Fibroblast of villous mesenchyme (primary cell): ENCODE measurements around the gene TRIM26. TPM values are rescaled to one million over a fixed set of nuclear protein-coding genes. Genes with fewer than 3 reads are reported as not detected.
"Not testable (repeated sequence)": the region's sequence is repeated elsewhere in the genome, so short reads cannot be mapped to it uniquely, and the experiment has no call there.

Experiments used
- DNase-seq: peaks from one replicate; pipeline ENCODE4 v3.0.0-alpha.2; 2010; ENCODE audit warnings: low read depth
- H3K4me3 ChIP-seq: 2 replicates; pipeline ENCODE4 v1.5.1; 2011; ENCODE audit warnings: low read depth, mild to moderate bottlenecking, low read length
- total RNA-seq: library from RNA; depleted of rRNA; stranded (reverse); fragments of >200 nt; gene quantifications from 2 replicates; pipeline ENCODE4 v1.2.3, GENCODE V29; 2012
- TF ChIP-seq, protein P1 (sequence below): IDR thresholded peaks from 2 replicates; pipeline ENCODE4 v1.5.1; 2012; ENCODE audit warnings: low read depth, mild to moderate bottlenecking, low read length; ENCODE audit not compliant: insufficient read depth

TRIM26 gene
- total RNA-seq, 1 donor, result 21.2 TPM

- no peak for DNase-seq
- TF ChIP-seq, protein P1, sequence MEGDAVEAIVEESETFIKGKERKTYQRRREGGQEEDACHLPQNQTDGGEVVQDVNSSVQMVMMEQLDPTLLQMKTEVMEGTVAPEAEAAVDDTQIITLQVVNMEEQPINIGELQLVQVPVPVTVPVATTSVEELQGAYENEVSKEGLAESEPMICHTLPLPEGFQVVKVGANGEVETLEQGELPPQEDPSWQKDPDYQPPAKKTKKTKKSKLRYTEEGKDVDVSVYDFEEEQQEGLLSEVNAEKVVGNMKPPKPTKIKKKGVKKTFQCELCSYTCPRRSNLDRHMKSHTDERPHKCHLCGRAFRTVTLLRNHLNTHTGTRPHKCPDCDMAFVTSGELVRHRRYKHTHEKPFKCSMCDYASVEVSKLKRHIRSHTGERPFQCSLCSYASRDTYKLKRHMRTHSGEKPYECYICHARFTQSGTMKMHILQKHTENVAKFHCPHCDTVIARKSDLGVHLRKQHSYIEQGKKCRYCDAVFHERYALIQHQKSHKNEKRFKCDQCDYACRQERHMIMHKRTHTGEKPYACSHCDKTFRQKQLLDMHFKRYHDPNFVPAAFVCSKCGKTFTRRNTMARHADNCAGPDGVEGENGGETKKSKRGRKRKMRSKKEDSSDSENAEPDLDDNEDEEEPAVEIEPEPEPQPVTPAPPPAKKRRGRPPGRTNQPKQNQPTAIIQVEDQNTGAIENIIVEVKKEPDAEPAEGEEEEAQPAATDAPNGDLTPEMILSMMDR, result no peak
- no peak overlapping the region for H3K4me3 ChIP-seq
Observed at GRCh38 chr6:30149858-30150550, 63.2 kb downstream of the TRIM26 start.

- no peak overlapping the region for H3K4me3 ChIP-seq
- TF ChIP-seq, protein P1, result no peak
- DNase-seq, result no peak
Observed at GRCh38 chr6:30149234-30149633, 64.0 kb downstream of the TRIM26 start.

DNA sequence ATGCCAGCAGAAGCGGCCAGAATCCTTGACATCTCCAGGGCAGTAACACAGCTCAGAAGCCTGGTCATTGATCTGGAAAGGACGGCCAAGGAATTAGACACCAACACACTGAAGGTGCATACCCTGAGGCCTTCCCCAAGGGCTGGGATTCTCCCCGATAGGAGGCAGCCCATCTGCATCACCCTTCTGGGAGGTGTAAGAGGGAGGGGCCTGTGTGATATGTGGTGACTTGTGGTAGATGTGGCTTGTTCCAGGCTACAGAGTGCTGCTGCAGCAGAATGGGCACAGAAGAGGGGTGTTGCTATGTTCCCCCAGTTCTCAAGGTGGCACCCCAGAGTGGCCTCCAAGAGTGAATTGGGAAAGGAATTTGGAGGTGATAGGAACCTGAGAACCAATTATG is 66.1 kb downstream of the TRIM26 start:
- no peak overlapping the region for H3K4me3 ChIP-seq
- DNase-seq, result no peak
- TF ChIP-seq, protein P1, result no peak

DNA sequence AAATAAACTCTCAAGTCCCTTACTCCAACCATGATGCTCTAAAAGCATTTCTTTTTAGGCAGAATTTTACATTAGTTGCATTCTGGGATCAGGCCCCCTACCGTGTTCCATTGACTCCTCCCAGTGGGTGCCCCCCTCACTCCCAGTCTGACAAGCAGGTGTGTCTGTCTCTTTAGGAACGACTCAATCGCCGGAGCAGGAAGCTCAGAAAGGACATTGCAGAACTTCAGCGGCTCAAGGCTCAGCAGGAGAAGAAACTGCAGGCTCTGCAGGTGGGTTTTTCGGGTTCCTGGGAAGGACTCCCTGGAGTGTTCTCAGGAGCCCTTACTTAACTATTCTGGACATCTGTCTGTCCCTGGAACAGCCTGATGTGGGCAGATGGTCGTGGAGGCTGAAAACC is 67.4 kb downstream of the TRIM26 start:
- DNase-seq, result no peak
- H3K4me3 ChIP-seq, result no peak overlapping the region
- TF ChIP-seq, protein P1, result no peak

DNA sequence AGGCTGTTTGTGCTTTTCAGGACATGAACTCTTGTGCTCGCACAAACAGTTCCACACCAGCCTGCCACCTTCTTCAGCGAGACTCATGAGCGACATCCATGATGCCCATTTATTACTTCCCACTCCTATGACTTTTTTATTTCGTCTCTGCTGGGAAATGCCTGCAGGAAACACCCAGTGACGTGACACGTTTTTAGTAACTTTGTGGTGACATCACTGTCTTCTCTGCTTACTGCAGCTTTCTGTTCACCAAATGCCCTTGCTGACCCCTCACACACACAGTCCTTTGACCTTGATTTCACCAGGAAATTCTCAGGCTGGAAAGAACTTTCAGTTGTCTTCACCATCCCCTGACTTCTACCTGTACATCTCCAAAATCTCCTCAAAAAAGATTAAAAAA is 68.4 kb downstream of the TRIM26 start:
- TF ChIP-seq, protein P1, result no peak
- no peak overlapping the region for H3K4me3 ChIP-seq
- no peak for DNase-seq

DNA sequence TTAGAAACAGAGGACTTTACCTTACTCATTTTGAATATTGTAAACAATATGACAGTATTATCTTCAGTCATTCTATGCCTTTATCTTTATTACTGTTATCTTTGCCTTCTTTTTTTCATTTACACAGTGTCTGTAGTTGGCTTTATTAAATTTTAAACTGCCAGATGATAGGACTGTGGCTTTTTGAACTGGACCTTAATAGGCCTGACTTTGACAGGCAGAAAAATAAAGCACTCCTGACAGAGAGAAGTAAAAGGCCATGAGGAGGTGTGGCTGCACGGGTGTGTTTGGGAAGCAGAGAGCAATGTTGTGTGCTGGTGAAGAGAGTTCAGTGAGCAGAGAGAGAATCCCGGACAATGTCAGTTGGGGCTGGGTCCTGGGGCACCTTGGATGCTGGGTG is 69.4 kb downstream of the TRIM26 start:
- DNase-seq, result no peak
- TF ChIP-seq, protein P1, result no peak
- H3K4me3 ChIP-seq, result no peak overlapping the region

DNA sequence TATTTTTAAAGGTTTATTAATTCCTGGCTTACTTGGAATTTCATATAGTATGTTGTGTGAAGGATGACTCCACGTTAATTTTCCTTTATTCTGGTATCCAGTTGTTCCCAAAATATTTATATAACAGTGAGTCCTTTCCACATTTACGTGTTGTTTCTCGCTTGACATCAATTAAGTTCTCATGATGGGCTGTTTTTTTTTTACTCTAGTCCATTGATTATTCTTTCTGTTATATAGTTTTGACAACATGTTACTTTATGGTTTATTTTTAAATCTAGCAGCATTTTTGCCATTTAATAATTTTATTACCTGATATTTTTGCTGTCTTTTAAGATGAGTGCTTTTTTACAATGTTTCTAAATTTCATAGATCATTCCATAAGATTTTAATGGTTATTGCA is 70.5 kb downstream of the TRIM26 start:
- no peak for DNase-seq
- TF ChIP-seq, protein P1, result no peak
- no peak overlapping the region for H3K4me3 ChIP-seq

DNA sequence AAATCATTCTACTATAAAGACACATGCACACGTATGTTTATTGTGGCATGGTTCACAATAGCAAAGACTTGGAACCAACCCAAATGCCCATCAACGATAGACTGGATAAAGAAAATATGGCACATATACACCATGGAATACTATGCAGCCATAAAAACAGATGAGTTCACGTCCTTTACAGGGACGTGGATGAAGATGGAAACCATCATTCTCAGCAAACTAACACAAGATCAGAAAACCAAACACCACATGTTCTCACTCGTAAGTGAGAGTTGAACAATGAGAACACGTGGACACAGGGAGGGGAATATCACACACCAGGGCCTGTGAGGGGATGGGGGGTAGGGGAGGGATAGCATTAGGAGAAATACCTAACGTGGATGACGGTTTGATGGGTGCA is 73.0 kb downstream of the TRIM26 start:
- not testable (repeated sequence) for DNase-seq, H3K4me3 ChIP-seq
